Activated T-helper 1 cell treated with Interleukin-2 at 50 U/mL for 16 hours (primary cell): ENCODE results near the gene TACSTD2.
A peak's percentile ranks its signal among the peaks of the same experiment; 100 is the strongest.
"Not testable (repeated sequence)": the region's sequence is repeated elsewhere in the genome, so short reads cannot be mapped to it uniquely, and the experiment has no call there.

ENCODE experiments used
- DNase-seq: peaks from one replicate; pipeline ENCODE4 v3.0.0-alpha.2; 2020; ENCODE audit warnings: low read depth

TACSTD2 gene

DNA sequence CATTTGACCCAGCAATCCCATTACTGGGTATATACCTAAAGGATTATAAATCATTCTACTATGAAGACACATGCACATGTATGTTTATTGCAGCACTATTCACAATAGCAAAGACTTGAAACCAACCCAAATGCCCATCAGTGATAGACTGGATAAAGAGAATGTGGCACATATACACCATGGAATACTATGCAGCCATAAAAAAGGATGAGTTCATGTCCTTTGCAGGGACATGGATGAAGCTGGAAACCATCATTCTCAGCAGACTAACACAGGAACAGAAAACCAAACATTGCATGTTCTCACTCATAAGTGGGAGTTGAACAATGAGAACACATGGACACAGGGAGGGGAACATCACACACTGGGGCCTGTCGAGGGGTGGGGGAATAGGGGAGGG lies 13.3 kb downstream of the TACSTD2 start:
- DNase-seq: not testable (repeated sequence)

- no peak for DNase-seq
Observed at GRCh38 chr1:58561633-58562032, 15.4 kb downstream of the TACSTD2 start.

DNA sequence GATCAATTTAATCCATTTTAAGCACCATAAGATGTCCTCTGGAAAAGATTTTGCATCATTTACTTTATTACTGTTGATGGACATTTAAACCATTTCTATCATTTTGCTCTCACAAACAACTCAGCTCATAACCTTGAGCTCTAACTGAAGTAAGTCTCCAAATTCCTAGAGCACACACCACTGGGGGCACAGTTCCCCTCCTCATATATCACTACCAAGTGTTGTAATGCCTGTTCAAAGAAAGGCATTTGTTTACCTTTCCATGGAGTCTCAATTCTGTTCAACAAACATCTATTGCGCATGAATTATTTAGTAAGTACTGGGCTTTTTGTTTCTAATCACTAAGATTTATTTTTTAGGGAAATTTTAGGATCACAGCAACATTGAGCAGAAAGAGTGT lies 21.7 kb downstream of the TACSTD2 start:
- no peak for DNase-seq

DNA sequence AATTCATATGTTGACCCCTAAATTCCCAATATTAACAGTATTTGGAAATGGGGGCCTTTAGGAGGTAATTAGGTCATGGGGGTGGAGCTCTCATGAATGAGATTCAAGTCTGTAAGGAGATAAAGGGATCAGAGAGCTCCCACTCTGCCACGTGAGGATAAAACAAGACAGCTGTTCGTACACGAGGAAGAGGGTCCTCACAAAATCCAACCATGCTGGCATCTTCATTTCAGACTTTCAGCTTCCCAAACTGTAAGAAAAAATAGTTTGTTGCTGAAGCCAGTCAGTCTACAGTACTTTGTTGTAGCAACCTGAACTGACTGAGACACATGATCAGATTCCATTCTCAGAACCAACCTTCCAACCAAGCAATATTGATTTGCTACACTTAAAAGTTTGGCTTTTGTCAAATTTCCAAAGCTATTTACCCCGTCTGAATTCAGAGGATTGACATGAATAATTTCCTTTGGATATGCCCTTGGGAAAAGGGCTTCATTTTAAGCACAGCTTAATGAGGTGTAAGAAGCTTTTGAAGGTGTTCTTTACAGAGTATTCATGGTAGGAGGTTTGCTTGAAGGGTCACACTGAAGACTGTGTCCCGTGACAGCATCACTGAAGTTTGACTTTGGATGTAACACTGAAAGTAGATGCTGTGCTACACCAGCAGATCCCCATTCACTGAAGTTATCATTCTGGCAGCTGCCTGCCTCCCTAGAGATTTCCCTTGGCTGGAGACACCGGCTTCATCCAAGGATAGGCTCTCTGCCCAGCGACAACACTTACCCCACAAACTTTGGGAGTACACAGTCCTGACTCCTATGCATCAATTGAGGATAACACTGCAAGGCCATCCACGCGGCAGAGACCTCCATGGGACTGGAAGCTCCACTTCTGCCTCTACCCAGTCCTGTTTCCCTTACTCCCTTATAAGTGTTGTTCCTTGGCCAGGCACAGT lies 25.6 kb downstream of the TACSTD2 start:
- DNase-seq: no peak

DNA sequence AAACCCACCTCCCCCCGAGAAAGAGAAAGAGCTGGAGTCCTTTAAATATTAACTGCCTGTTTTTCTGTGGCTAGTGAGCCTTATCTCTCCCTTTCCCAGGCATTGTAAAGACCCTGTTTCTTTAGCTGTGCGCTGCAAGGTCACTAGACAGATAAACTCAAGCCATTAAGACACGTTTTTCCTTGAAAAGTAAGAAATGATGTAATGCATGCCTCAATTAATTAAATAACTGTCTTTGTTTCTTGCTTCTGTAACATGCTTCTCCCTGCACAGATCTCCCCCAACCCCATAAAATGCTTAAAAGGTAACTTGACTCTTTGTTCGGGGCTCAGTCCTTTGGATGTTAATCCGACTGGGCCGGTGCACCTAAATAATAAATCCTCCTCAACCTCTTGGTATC lies 27.8 kb downstream of the TACSTD2 start:
- not testable (repeated sequence) for DNase-seq

GRCh38 chr1:58548371-58548770 lies 28.7 kb downstream of the TACSTD2 start:
- DNase-seq: no peak

DNA sequence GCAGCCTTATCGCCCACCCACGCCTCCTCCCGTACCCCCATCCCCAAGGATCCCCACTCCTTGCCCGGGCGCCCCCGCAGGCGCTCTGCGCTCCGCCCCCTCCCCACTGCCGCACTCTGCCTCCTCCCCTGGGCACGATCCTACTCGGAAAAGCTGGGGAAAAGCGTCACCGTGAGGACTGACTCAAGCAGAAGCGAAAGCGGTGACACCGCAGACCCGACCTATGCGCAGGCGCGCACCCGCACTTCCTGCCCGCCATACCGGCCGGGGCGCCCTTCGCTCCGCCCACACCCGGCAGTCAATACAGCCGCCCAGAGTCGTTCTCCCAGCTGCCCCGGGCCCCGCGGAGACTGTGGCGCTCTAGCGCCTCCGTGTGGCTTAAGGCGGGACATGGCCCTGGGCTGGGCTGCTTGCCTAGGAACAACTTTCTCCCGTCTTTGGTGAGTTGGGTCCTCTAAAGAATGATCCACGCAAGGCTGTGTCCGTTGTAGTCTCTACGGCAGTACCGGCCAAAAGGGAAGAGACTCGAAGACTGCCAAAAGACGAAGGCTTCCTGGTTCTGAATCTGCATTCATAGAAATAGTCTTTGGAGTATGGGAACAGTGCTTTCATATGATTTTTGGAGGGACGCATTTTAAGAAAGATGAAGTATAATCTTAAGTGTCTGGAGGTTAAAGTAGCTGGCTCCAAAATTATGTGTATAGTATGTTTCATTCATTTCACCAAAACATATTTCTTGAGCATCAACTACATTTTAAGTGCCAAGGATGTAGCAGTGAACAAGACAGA lies 30.3 kb downstream of the TACSTD2 start, which contains the start of gene OMA1:
Gene OMA1, minus strand, starts transcription at position 207 of the 789 bp plus-strand sequence. CDS start 7,432 bp downstream, outside the sequence.
- DNase-seq: peak; percentile 98

- peak; percentile 55 for DNase-seq
Observed at GRCh38 chr1:58545591-58546519, 31.2 kb downstream of the TACSTD2 start.

DNA sequence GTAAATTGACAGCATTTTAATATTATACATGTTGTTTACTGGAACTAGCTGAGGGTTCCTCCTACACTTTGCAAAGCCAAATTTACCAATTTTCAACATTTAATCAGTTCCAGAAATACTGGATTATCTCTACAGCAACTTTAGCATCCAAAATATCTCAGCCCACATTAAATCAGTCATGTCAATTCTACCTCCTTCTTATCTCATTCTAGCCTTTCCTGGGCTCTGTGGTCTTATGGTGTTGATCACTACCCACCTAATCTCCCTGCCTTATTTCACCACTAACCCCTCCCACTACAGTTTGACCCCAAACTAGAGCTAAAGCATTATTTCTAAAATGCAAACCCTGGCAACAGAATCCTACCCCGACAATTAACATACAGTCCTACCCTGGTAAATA lies 33.8 kb downstream of the TACSTD2 start:
- no peak for DNase-seq

DNA sequence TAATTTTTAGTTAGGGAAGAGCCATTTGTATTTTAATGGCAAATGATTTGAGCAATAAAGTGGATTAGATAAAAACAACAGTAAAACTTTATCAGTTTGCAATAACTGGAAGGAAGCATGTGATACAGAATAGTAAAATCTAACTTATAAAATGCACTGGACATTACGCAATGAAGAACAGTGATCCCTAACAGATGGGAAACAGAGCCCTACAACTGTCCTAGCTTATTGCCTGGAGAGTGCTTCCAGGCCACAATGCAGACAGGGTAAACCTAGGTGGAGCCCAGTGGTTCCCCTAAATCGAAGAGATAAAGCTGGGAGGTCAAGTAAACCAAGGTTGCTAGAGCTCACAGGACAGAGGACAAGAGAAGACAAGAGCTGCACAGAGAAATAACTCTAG lies 37.5 kb downstream of the TACSTD2 start:
- DNase-seq: no peak

GRCh38 chr1:58538821-58539220 lies 38.2 kb downstream of the TACSTD2 start:
- DNase-seq: no peak

DNA sequence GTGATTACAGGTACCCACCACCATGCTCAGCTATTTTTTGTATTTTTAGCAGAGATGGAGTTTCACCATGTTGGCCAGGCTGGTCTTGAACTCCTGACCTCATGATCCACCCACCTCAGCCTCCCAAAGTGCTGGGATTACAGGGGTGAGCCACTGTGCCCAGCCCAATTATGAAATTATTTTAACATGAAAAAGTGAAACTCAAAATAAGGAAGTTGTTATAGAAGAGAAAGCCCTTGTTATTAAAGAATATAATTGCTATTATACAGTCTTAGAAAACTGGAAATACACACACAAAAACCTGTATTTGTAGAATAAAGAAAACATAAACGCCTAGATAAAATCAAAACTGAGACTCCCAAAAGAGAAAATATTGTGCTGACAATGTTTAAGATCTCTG lies 45.2 kb downstream of the TACSTD2 start:
- not testable (repeated sequence) for DNase-seq

DNA sequence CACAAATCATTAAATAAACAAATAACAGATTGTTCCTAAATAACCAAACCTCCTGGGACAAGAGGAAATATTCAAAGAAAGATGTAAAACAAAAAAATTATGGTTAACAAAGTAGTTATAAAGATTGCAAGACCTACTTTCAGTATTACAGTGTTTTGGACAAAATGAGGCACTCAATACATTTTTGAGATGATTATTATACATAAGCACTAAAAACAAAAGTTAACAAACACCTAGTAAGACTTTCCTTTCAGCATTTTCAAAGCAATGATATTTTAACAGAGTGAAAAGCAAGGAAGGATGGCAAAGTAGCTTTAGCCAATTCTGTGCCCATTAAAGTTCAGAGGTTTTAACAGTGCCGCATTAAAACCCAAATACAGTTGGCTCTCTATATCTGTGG lies 47.8 kb downstream of the TACSTD2 start:
- DNase-seq: no peak

DNA sequence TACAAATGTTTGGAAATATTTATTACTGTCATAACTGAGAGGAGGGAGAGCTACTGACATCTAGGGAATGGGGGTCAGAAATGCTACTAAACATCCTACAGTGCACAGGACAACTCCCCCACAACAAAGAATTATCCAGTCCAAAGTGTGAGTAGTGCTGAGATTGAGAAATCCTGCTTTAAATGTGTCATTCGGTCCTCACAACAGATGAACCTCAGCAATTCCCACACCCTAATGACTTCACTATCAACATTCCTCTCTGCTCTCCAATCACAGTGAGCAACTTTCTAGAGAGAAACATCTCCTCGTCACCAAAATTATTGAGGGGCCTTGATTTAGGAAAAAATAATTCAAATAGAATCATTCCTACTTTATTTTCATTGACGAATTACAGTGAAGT lies 48.5 kb downstream of the TACSTD2 start:
- no peak for DNase-seq
